Thymus (tissue), 14 donors: Measurements from ENCODE around the gene MICALL2. TPM values are rescaled to one million over a fixed set of nuclear protein-coding genes. Genes with fewer than 3 reads are reported as not detected.

ENCODE experiments used
- DNase-seq, 9 donors: peaks; one replicate each; pipeline ENCODE4 v3.0.0-alpha.2; 2013; ENCODE audit warnings: low spot score in 9 of 9, low read depth in 6 of 9, missing footprints in 1 of 9
- H3K27ac ChIP-seq, 2 donors: one replicate each; pipeline ENCODE4 v1.5.1; 2013; ENCODE audit warnings: control low read depth in 1 of 2, low read depth in 1 of 2, low read length in 1 of 2, mild to moderate bottlenecking in 1 of 2, moderate library complexity in 1 of 2
- H3K27me3 ChIP-seq, 2 donors: one replicate each; pipeline ENCODE4 v1.5.1; 2013; ENCODE audit warnings: low read length in 1 of 2; ENCODE audit not compliant: control insufficient read depth in 2 of 2, insufficient read depth in 1 of 2
- H3K36me3 ChIP-seq, 2 donors: one replicate each; pipeline ENCODE4 v1.5.1; 2013; ENCODE audit warnings: low read length in 1 of 2, mild to moderate bottlenecking in 1 of 2, moderate library complexity in 1 of 2; ENCODE audit not compliant: control insufficient read depth in 2 of 2, insufficient read depth in 2 of 2
- H3K4me1 ChIP-seq, 2 donors: one replicate each; pipeline ENCODE4 v1.5.1; 2013; ENCODE audit warnings: low read length in 2 of 2; ENCODE audit not compliant: control insufficient read depth in 2 of 2, insufficient read depth in 2 of 2
- H3K4me3 ChIP-seq, 2 donors: one replicate each; pipeline ENCODE4 v1.5.1; 2013; ENCODE audit warnings: low read length in 2 of 2, control low read depth in 1 of 2, mild to moderate bottlenecking in 1 of 2
- H3K9me3 ChIP-seq, 2 donors: one replicate each; pipeline ENCODE4 v1.5.1; 2013; ENCODE audit warnings: low read length in 1 of 2, mild to moderate bottlenecking in 1 of 2; ENCODE audit not compliant: control insufficient read depth in 2 of 2, insufficient read depth in 1 of 2
- WGBS: extraction: QIAGEN DNeasy Blood & Tissue Kit; methylation state at CpG from one replicate; pipeline ENCODE4 v1.1.7; 2013; 5-methylcytosine and 5-hydroxymethylcytosine counted together
- long read RNA-seq, 10 donors: transcript quantifications; one replicate each; lab custom pipeline, GENCODE V29; 2026
- polyA plus RNA-seq: library from polyadenylated mRNA; stranded (reverse); fragments of 200-250 nt; gene quantifications from one replicate; pipeline ENCODE4 v1.2.3, GENCODE V29; 2013
- total RNA-seq: library from RNA; stranded (reverse); fragments of 120-200 nt; gene quantifications from one replicate; pipeline ENCODE4 v1.2.4, GENCODE V29; 2013
- donor health status: healthy.

The MICALL2 gene
- total RNA-seq, result 13.5 TPM
- polyA plus RNA-seq, result 44.2 TPM
- long read RNA-seq, donor 1, result 0 reads
- long read RNA-seq, donor 2, result 0 reads
- long read RNA-seq, donor 3, partial matches to known transcripts, result 0 of 1 reads
- long read RNA-seq, donor 3, other reads (novel, unspliced or antisense), result 0 of 1 reads
- long read RNA-seq, donor 4, partial matches to known transcripts, result 0 of 1 reads
- long read RNA-seq, donor 4, other reads (novel, unspliced or antisense), result 0 of 1 reads
- long read RNA-seq, donor 5, partial matches to known transcripts, result 0 of 3 reads
- long read RNA-seq, donor 5, other reads (novel, unspliced or antisense), result 0 of 3 reads
- long read RNA-seq, donor 6, partial matches to known transcripts, result 0 of 2 reads
- long read RNA-seq, donor 6, other reads (novel, unspliced or antisense), result 0 of 2 reads
- long read RNA-seq, donor 7, result 0 reads
- long read RNA-seq, donor 8, result 0 reads
- long read RNA-seq, donor 9, result 0 reads
- long read RNA-seq, donor 10, result 0 reads

DNA sequence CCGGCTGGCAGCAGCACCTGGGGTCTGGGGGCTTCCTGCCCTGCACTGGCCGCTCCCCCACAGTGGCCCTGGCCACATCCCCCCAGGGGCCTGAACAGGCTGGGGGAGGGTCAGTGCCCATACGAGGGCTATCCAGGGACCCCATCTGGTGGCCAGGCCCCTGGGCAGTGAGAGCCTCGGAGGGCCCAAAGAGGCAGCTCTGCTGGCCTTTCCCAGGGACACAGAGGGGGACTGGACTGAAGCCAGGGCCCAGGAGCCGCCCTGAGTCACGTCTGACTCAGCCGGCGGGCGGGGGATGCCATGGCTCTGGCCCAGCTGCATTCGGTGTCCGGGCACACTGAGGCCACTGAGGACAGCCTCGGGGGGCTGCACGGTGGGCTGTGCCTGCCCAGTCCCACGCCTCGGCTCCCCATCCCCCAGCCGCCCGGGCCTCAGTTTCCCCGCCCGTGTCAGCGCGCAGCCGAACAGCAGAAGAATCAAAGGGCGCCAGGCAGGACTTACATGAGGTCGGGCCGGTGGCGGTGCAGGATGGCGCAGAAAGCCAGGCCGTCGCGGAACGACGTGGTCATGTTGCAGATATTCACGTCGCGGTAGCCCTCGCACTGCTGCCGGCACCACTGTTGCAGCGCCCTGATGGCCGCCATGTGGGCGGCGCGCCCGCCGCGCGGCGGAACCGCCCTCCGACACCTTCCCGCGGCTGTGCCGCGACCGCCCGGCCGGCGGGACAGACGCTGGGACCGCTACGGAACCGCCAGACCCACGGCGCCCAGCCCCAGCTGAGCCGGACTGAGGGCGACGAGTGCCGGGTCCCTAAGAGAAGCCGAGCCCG, at the start of gene MICALL2:
MICALL2 (minus strand) TSS at position 788 of the 829 bp plus-strand sequence; CDS start at position 644, 144 bp downstream.
- H3K4me1 ChIP-seq, result peaks cover 17 to 65% of the 10 kb centered on the region in 2 donors
- H3K4me3 ChIP-seq, result peak within 1 kb of the TSS; percentile 52 to 59
- no peaks in the 10 kb centered on the region for H3K9me3 ChIP-seq
- H3K27me3 ChIP-seq, result peaks cover 0 to 27% of the 10 kb centered on the region in 2 donors
- DNase-seq, result no peak
- 4% methylated on average over 69 of the region's 69 CpGs for WGBS
- H3K36me3 ChIP-seq, result no peaks in the 10 kb centered on the region
- H3K27ac ChIP-seq, result peak within 1 kb of the TSS; percentile 43 to 55

DNA sequence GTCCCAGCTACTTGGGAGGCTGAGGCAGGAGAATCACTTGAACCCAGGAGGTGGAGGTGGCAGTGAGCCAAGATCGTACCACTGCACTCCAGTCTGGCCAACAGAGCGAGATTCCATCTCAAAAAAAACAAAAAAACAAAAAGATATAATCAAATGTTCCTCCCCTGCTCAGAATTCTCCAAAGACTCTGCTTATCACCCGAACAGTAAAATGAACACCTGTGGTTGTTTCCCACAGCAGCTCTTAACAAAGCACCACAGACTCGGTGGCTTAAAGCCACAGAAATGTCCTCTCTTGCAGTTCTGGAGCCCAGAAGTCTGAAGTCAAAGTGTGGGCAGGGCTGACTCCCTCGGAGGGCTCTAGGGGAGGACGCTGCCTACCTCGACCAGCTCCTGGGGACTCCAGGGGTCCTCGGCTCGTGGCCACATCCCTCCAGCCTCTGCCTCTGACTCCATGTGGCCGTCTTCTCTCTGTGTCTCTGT, 49.0 kb upstream of the MICALL2 start:
- peak in 2 of 9 donors; percentile 78 to 90 for DNase-seq
- WGBS, result 3% methylated on average over 10 of the region's 10 CpGs

DNA sequence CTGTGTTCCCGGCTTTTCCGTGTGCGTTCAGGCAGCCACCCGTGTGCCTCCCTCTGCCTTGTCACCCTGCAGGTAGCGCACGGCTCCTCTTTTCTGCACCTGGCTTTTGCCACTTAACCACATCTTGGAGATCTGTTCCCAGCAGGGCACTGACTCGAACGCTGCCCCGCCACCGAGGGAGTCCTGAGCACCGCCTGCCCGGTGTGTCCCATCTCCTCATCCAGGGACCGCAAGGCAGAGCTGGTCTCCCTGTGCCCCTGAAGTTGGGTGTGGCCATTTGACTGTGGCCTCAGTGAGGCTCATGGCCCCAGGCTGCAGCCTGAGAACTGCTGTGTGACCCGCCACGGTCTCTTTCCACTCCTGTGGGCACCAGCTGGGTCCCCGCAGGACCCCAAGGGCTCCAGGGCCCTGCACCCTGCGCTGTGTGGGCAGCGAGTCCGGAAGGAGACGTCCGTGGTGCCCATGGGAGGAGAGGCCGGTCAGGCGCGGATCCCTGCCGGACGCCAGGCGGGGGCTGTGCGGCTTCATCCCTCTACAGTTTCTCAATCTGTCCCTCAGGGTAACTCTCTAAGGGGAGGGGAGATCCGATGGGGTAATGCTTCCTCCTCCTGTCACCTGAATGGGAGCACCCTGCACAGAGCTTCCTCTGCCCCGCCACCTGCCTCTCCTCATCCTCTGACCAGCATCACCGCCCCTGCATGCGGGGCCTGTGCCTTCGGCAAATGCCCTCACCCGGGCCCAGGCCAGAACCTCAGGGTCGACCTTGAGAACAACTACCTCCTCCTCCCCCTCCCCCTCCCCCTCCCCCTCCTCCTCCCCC, 46.7 kb upstream of the MICALL2 start:
- Histone ChIP-seq H3K36me3 (peaks cover 23 to 27% of the 10 kb centered on the region in 2 donors), H3K4me1 (peaks cover 41 to 70% of the 10 kb centered on the region in 2 donors), H3K27ac (peak overlapping the region; percentile 96 to 97), H3K27me3 (no peaks in the 10 kb centered on the region), H3K4me3 (peak overlapping the region; percentile 52 to 61), H3K9me3 (peaks cover 3 to 46% of the 10 kb centered on the region in 2 donors)
- 23% methylated on average over 35 of the region's 35 CpGs for WGBS
- peak in 4 of 9 donors; percentile 62 to 84 (median 66) for DNase-seq

More for the DNA sequence above, 49.0 kb upstream of the MICALL2 start:
- peak overlapping the region in 1 of 2 donors; percentile 33 for H3K4me3 ChIP-seq
- no peaks in the 10 kb centered on the region for H3K27me3 ChIP-seq
- peaks cover 0 to 3% of the 10 kb centered on the region in 2 donors for H3K36me3 ChIP-seq
- peak overlapping the region; percentile 94 to 96 for H3K27ac ChIP-seq
- H3K9me3 ChIP-seq, result peaks cover 3 to 69% of the 10 kb centered on the region in 2 donors
- peaks cover 51 to 88% of the 10 kb centered on the region in 2 donors for H3K4me1 ChIP-seq

DNA sequence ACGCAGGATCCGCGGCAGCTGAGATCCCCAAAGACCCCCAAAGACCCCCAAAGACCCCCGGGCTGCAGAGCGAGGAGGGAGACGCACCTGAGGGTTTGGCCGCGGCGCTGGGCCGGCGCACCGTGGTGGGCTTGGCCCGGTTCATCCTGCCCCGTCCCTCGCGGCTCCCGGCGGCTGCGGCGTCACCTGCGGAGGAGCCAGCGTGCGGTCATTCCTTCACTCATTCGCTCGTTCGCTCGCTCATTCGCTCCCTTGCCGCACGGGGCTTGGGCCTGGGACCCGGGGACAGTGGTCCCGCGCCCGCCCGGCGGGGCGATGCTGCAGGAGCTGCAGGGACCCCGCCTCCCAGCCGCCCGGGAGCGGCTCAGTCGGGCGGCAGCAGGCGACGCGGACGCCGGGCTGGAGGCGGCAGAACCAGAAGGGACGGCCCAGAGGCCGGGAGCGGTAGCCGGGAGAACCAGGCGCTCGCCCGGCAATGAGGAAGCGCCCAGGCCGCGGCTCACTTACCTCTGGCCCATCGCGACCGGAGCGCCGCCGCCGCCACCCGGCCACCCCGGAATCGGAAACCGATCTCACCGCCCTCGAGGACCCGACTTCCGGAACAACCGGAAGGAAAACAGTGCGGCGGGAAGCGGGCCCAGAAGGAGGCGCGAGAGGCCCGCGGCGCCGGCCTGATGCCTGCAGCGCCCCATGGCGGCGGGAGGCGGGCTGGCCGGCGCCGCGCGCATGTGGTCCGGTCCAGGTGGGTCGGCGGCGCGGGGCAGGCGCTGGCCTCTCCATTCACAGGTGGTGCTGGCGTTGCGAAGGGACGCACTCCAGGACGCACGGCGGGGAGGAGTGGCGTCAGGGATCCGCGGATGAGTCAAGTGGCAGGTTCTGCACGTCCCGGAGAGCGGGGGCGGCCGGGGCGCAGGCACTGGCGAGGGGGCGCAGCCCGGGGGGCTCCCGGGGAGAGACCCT, 44.8 kb upstream of the MICALL2 start, which contains the start of gene INTS1:
INTS1 (minus strand) TSS at position 574 of the 960 bp plus-strand sequence; CDS start at position 145, 429 bp downstream.
- 1% methylated on average over 118 of the region's 118 CpGs for WGBS
- Histone ChIP-seq H3K4me1 (peaks cover 29 to 51% of the 10 kb centered on the region in 2 donors), H3K27ac (peak within 1 kb of the TSS; percentile 86 to 96), H3K36me3 (peaks cover 41 to 45% of the 10 kb centered on the region in 2 donors), H3K27me3 (no peaks in the 10 kb centered on the region), H3K4me3 (peak within 1 kb of the TSS; percentile 52 to 99), H3K9me3 (peaks cover 3 to 36% of the 10 kb centered on the region in 2 donors)
- DNase-seq, result peak in 7 of 9 donors; percentile 74 to 95 (median 88)

DNA sequence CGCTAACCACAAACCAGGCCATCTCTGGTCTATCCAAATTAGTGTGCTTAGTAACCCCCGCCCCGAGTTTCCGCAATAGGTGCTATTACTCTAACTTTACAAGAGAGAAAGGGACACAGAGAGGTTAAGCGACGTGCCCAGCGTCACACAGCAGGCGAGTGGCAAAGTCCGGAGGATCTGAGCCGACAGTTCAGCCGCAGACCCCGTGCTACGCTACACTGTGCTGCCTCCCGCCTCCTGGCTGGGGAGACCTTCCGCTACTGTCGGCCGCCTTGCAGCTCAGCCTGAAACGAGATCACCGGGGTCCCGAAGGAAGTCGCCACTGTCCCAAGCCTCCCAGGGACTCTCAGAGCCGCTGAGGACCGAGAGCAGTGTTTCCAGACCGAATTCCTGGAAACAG, 44.1 kb upstream of the MICALL2 start:
- Histone ChIP-seq H3K36me3 (peaks cover 45 to 52% of the 10 kb centered on the region in 2 donors), H3K4me1 (peaks cover 28 to 44% of the 10 kb centered on the region in 2 donors), H3K27ac (no peak overlapping the region), H3K27me3 (no peaks in the 10 kb centered on the region), H3K4me3 (peak overlapping the region; percentile 52 to 99), H3K9me3 (peaks cover 3 to 29% of the 10 kb centered on the region in 2 donors)
- 38% methylated on average over 24 of the region's 24 CpGs for WGBS
- no peak for DNase-seq

GRCh38 chr7:1502845-1503244, 43.6 kb upstream of the MICALL2 start:
- WGBS, result 94% methylated on average over 20 of the region's 20 CpGs
- peaks cover 3 to 24% of the 10 kb centered on the region in 2 donors for H3K9me3 ChIP-seq
- H3K4me3 ChIP-seq, result peak overlapping the region in 1 of 2 donors; percentile 52
- H3K27me3 ChIP-seq, result no peaks in the 10 kb centered on the region
- H3K27ac ChIP-seq, result no peak overlapping the region
- DNase-seq, result no peak
- peaks cover 25 to 39% of the 10 kb centered on the region in 2 donors for H3K4me1 ChIP-seq
- peaks cover 50 to 58% of the 10 kb centered on the region in 2 donors for H3K36me3 ChIP-seq

GRCh38 chr7:1501487-1502270, 42.4 kb upstream of the MICALL2 start:
- Histone ChIP-seq H3K9me3 (peaks cover 1 to 12% of the 10 kb centered on the region in 2 donors), H3K36me3 (peaks cover 62 to 69% of the 10 kb centered on the region in 2 donors), H3K27me3 (no peaks in the 10 kb centered on the region), H3K4me1 (peaks cover 22 to 28% of the 10 kb centered on the region in 2 donors), H3K4me3 (no peak overlapping the region), H3K27ac (no peak overlapping the region)
- WGBS, result 96% methylated on average over 21 of the region's 21 CpGs
- no peak for DNase-seq
